GM06990 (cell line): ENCODE data around the gene ESRRB.

ENCODE experiments used
- DNase-seq: peaks from one replicate; pipeline ENCODE4 v3.0.0-alpha.2; 2011; ENCODE audit not compliant: insufficient read length; ENCODE audit errors: extremely low read depth
- H3K27me3 ChIP-seq: replicated peaks from 2 replicates; pipeline ENCODE4 v1.6.0; 2011; ENCODE audit warnings: low read length; ENCODE audit not compliant: control insufficient read depth, insufficient read depth
- H3K36me3 ChIP-seq: 2 replicates; pipeline ENCODE4 v1.5.1; 2011; ENCODE audit warnings: low read length; ENCODE audit not compliant: control insufficient read depth, insufficient read depth
- H3K4me3 ChIP-seq: replicated peaks from 2 replicates; pipeline ENCODE4 v1.5.1; 2011; ENCODE audit warnings: low read depth, mild to moderate bottlenecking, control low read depth, low read length
- CTCF ChIP-seq: IDR thresholded peaks from 2 replicates; pipeline ENCODE4 v1.5.1; 2011; ENCODE audit warnings: low read length, control low read depth, mild to moderate bottlenecking, inconsistent platforms; ENCODE audit not compliant: insufficient read depth, poor library complexity, severe bottlenecking

Gene ESRRB

GRCh38 chr14:76550534-76550933 lies 174.6 kb downstream of the ESRRB start:
- Histone ChIP-seq H3K4me3 (no peak overlapping the region), H3K36me3 (no peaks in the 10 kb centered on the region), H3K27me3 (no peaks in the 10 kb centered on the region)
- DNase-seq: no peak
- no peak for TF ChIP-seq CTCF

GRCh38 chr14:76551116-76551515 lies 175.2 kb downstream of the ESRRB start:
- Histone ChIP-seq H3K4me3 (no peak overlapping the region), H3K27me3 (0 out of 2 replicates have a peak, but pooled peaks cover under 1% of the 10 kb centered on the region), H3K36me3 (no peaks in the 10 kb centered on the region)
- TF ChIP-seq CTCF: no peak
- no peak for DNase-seq
